Epithelial cell of esophagus (primary cell): ENCODE measurements around the gene NRG3.

ENCODE experiments used
- DNase-seq: peaks from one replicate; pipeline ENCODE4 v3.0.0; 2010; ENCODE audit warnings: low read depth
- H3K4me3 ChIP-seq: 2 replicates; pipeline ENCODE4 v1.5.1; 2011; ENCODE audit warnings: mild to moderate bottlenecking, low read length, control low read depth
- CTCF ChIP-seq: IDR thresholded peaks from 2 replicates; pipeline ENCODE4 v1.5.1; 2011; ENCODE audit warnings: low read depth, mild to moderate bottlenecking, low read length, control low read depth, inconsistent platforms; ENCODE audit not compliant: insufficient read depth; ENCODE audit errors: missing control alignments

NRG3 gene

GRCh38 chr10:82464966-82465365 is 590.0 kb downstream of the NRG3 start:
- no peak for TF ChIP-seq CTCF

GRCh38 chr10:82468453-82468852 is 593.5 kb downstream of the NRG3 start:
- TF ChIP-seq CTCF: no peak
- DNase-seq: no peak
- no peak overlapping the region for H3K4me3 ChIP-seq

More at GRCh38 chr10:82464966-82465365, 590.0 kb downstream of the NRG3 start:
- H3K4me3 ChIP-seq: no peak overlapping the region
- DNase-seq: no peak

- no peak for DNase-seq
- TF ChIP-seq CTCF: no peak
- H3K4me3 ChIP-seq: no peak overlapping the region
Observed at GRCh38 chr10:82472406-82473335, 597.7 kb downstream of the NRG3 start.

- TF ChIP-seq CTCF: no peak
Observed at GRCh38 chr10:82477776-82478175, 602.8 kb downstream of the NRG3 start.

GRCh38 chr10:82492647-82493046 is 617.7 kb downstream of the NRG3 start:
- H3K4me3 ChIP-seq: no peak overlapping the region
- TF ChIP-seq CTCF: no peak
- DNase-seq: no peak

More at GRCh38 chr10:82477776-82478175, 602.8 kb downstream of the NRG3 start:
- DNase-seq: no peak
- no peak overlapping the region for H3K4me3 ChIP-seq

GRCh38 chr10:82496114-82496513 is 621.1 kb downstream of the NRG3 start:
- DNase-seq: no peak
- no peak for TF ChIP-seq CTCF
- no peak overlapping the region for H3K4me3 ChIP-seq
